Small intestine (tissue), 7 donors: ENCODE data around the gene CDK14. TPM values are rescaled to one million over a fixed set of nuclear protein-coding genes. Genes with fewer than 3 reads are reported as not detected.

Experiments
- DNase-seq, 2 donors: peaks; one replicate each; pipeline versions ENCODE4 v3.0.0 to v3.0.0-alpha.2; 2013
- FAIRE-seq: peaks from 2 replicates; lab custom pipeline; 2012; peaks lifted over from hg19 to GRCh38; lab: Jason Lieb, UNC
- H3K27ac ChIP-seq, 3 donors: one replicate each; pipeline ENCODE4 v1.5.1; 2013; ENCODE audit warnings: low read length in 2 of 3, mild to moderate bottlenecking in 2 of 3, control low read depth in 1 of 3, inconsistent platforms in 1 of 3, low read depth in 1 of 3, moderate library complexity in 1 of 3
- H3K27me3 ChIP-seq, 3 donors: one replicate each; pipeline ENCODE4 v1.6.1; 2013; ENCODE audit warnings: low read length in 3 of 3, inconsistent platforms in 1 of 3; ENCODE audit not compliant: control insufficient read depth in 3 of 3, insufficient read depth in 3 of 3
- H3K36me3 ChIP-seq, 3 donors: one replicate each; pipeline ENCODE4 v1.6.1; 2013; ENCODE audit warnings: low read length in 3 of 3, inconsistent platforms in 1 of 3, low read depth in 1 of 3, mild to moderate bottlenecking in 1 of 3, moderate library complexity in 1 of 3; ENCODE audit not compliant: control insufficient read depth in 3 of 3, insufficient read depth in 2 of 3
- H3K4me1 ChIP-seq, 3 donors: one replicate each; pipeline ENCODE4 v1.6.1; 2013; ENCODE audit warnings: low read length in 2 of 3, inconsistent platforms in 1 of 3, low read depth in 1 of 3, mild to moderate bottlenecking in 1 of 3, moderate library complexity in 1 of 3; ENCODE audit not compliant: control insufficient read depth in 3 of 3, insufficient read depth in 2 of 3
- H3K4me3 ChIP-seq, 3 donors: one replicate each; pipeline ENCODE4 v1.5.1; 2013; ENCODE audit warnings: low read length in 3 of 3, control low read depth in 1 of 3, inconsistent platforms in 1 of 3, low read depth in 1 of 3, mild to moderate bottlenecking in 1 of 3, moderate library complexity in 1 of 3
- H3K9me3 ChIP-seq, 2 donors: one replicate each; pipeline ENCODE4 v1.6.1; 2013; ENCODE audit warnings: low read depth in 1 of 2, low read length in 1 of 2; ENCODE audit not compliant: control insufficient read depth in 2 of 2, insufficient read depth in 1 of 2
- WGBS, 3 donors: extraction: QIAGEN DNeasy Blood & Tissue Kit; methylation state at CpG; one replicate each; pipeline ENCODE4 v1.1.7; 2013; 5-methylcytosine and 5-hydroxymethylcytosine counted together
- polyA plus RNA-seq, 4 donors: library from polyadenylated mRNA; stranded (reverse) in 3 of 4; unstranded in 1 of 4; fragments of 200-250 nt in 3 of 4; fragments of 120-200 nt in 1 of 4; gene quantifications; one replicate each; pipeline versions ENCODE4 v1.2.1 to v1.2.3, GENCODE V29; 2013
- donor health status: healthy with polysubstance abuse.
- donor health status: control.
- donor health status: control.
- donor health status: Bipolar disorder and iron deficiency.
- donor health status: healthy.

CDK14 gene
- polyA plus RNA-seq, 4 donors = 1.1 to 6.3 (median 2.0) TPM; not detected in 1

GRCh38 chr7:91180746-91181145, 584.6 kb downstream of the CDK14 start:
- 63 to 88% (median 84%) methylated on average over 1 of the region's 1 CpG for WGBS, 3 donors
- no peak overlapping the region for H3K4me3 ChIP-seq
- no peaks in the 10 kb centered on the region for H3K4me1 ChIP-seq
- DNase-seq (no peak), FAIRE-seq (no peak)
- H3K36me3 ChIP-seq = no peaks in the 10 kb centered on the region
- no peaks in the 10 kb centered on the region for H3K27me3 ChIP-seq
- no peak overlapping the region for H3K27ac ChIP-seq
- H3K9me3 ChIP-seq = no peaks in the 10 kb centered on the region

GRCh38 chr7:91181949-91182348, 585.8 kb downstream of the CDK14 start:
- FAIRE-seq (no peak), DNase-seq (no peak)
- Histone ChIP-seq H3K27me3 (no peaks in the 10 kb centered on the region), H3K9me3 (no peaks in the 10 kb centered on the region), H3K4me1 (no peaks in the 10 kb centered on the region), H3K27ac (no peak overlapping the region), H3K4me3 (no peak overlapping the region), H3K36me3 (no peaks in the 10 kb centered on the region)

GRCh38 chr7:91182819-91183764, 587.0 kb downstream of the CDK14 start:
- H3K36me3 ChIP-seq = no peaks in the 10 kb centered on the region
- H3K4me3 ChIP-seq = no peak overlapping the region
- DNase-seq = no peak
- no peak for FAIRE-seq
- peaks cover 0 to 2% of the 10 kb centered on the region in 2 donors for H3K9me3 ChIP-seq
- no peaks in the 10 kb centered on the region for H3K4me1 ChIP-seq
- 42 to 69% (median 52%) methylated on average over 5 of the region's 5 CpGs for WGBS, 3 donors
- no peaks in the 10 kb centered on the region for H3K27me3 ChIP-seq
- H3K27ac ChIP-seq = no peak overlapping the region

GRCh38 chr7:91185771-91186170, 589.6 kb downstream of the CDK14 start:
- FAIRE-seq = no peak
- peaks cover 0 to 2% of the 10 kb centered on the region in 2 donors for H3K9me3 ChIP-seq

GRCh38 chr7:91187061-91187460, 590.9 kb downstream of the CDK14 start:
- Histone ChIP-seq H3K4me1 (no peaks in the 10 kb centered on the region), H3K4me3 (no peak overlapping the region), H3K27me3 (no peaks in the 10 kb centered on the region), H3K9me3 (peaks cover 0 to 2% of the 10 kb centered on the region in 2 donors), H3K27ac (no peak overlapping the region), H3K36me3 (no peaks in the 10 kb centered on the region)
- WGBS, 3 donors = 70 to 88% (median 86%) methylated on average over 2 of the region's 2 CpGs
- DNase-seq (no peak), FAIRE-seq (no peak)

More at GRCh38 chr7:91185771-91186170, 589.6 kb downstream of the CDK14 start:
- H3K27ac ChIP-seq = no peak overlapping the region
- no peak for DNase-seq
- H3K4me1 ChIP-seq = no peaks in the 10 kb centered on the region
- no peaks in the 10 kb centered on the region for H3K27me3 ChIP-seq
- no peak overlapping the region for H3K4me3 ChIP-seq
- no peaks in the 10 kb centered on the region for H3K36me3 ChIP-seq
- 90 to 95% (median 95%) methylated on average over 2 of the region's 2 CpGs for WGBS, 3 donors

GRCh38 chr7:91191771-91192170, 595.6 kb downstream of the CDK14 start:
- H3K4me1 ChIP-seq = no peaks in the 10 kb centered on the region
- H3K36me3 ChIP-seq = no peaks in the 10 kb centered on the region
- no peaks in the 10 kb centered on the region for H3K27me3 ChIP-seq
- FAIRE-seq = no peak
- peaks cover 0 to 2% of the 10 kb centered on the region in 2 donors for H3K9me3 ChIP-seq
- no peak for DNase-seq
- H3K27ac ChIP-seq = no peak overlapping the region
- 78 to 92% (median 87%) methylated on average over 3 of the region's 3 CpGs for WGBS, 3 donors
- H3K4me3 ChIP-seq = no peak overlapping the region

GRCh38 chr7:91193141-91193540, 597.0 kb downstream of the CDK14 start:
- no peaks in the 10 kb centered on the region for H3K36me3 ChIP-seq
- no peak overlapping the region for H3K4me3 ChIP-seq
- no peaks in the 10 kb centered on the region for H3K9me3 ChIP-seq
- no peak for DNase-seq
- H3K4me1 ChIP-seq = no peaks in the 10 kb centered on the region
- 76 to 80% (median 79%) methylated on average over 1 of the region's 1 CpG for WGBS, 3 donors
- H3K27ac ChIP-seq = no peak overlapping the region
- no peaks in the 10 kb centered on the region for H3K27me3 ChIP-seq
- FAIRE-seq = no peak

- no peak overlapping the region for H3K27ac ChIP-seq
- H3K4me3 ChIP-seq = no peak overlapping the region
- no peaks in the 10 kb centered on the region for H3K27me3 ChIP-seq
- H3K36me3 ChIP-seq = no peaks in the 10 kb centered on the region
- no peak for FAIRE-seq
- H3K9me3 ChIP-seq = no peaks in the 10 kb centered on the region
- no peak for DNase-seq
- H3K4me1 ChIP-seq = no peaks in the 10 kb centered on the region
These were observed 598.7 kb downstream of the CDK14 start for GRCh38 chr7:91194841-91195240.
